Endodermal cell (in vitro differentiated cells): Measurements from ENCODE around the gene DUS1L. TPM values are rescaled to one million over a fixed set of nuclear protein-coding genes. Genes with fewer than 3 reads are reported as not detected.

ENCODE experiments used
- DNase-seq: peaks from one replicate; pipeline ENCODE4 v3.0.0-alpha.2; 2017
- H3K27ac ChIP-seq: 2 replicates; pipeline ENCODE4 v1.5.1; 2013; ENCODE audit warnings: mild to moderate bottlenecking, low read depth, low read length, moderate library complexity
- H3K27me3 ChIP-seq: 2 replicates; pipeline ENCODE4 v1.6.1; 2013; ENCODE audit warnings: mild to moderate bottlenecking, low read length, moderate library complexity; ENCODE audit not compliant: insufficient read depth, control insufficient read depth, poor library complexity, severe bottlenecking
- H3K36me3 ChIP-seq: 2 replicates; pipeline ENCODE4 v1.7.0; 2013; ENCODE audit warnings: mild to moderate bottlenecking, low read length, moderate library complexity; ENCODE audit not compliant: control insufficient read depth, insufficient read depth
- H3K4me1 ChIP-seq: one replicate; pipeline ENCODE4 v1.7.0; 2013; ENCODE audit warnings: low read length; ENCODE audit not compliant: control insufficient read depth, insufficient read depth
- H3K4me3 ChIP-seq: 2 replicates; pipeline ENCODE4 v1.5.1; 2013; ENCODE audit warnings: mild to moderate bottlenecking, low read length, moderate library complexity
- H3K9ac ChIP-seq: 2 replicates; pipeline ENCODE4 v1.6.1; 2013; ENCODE audit warnings: mild to moderate bottlenecking, low read length, moderate library complexity; ENCODE audit not compliant: poor library complexity, severe bottlenecking; ENCODE audit errors: extremely low read depth
- H3K9me3 ChIP-seq: 2 replicates; pipeline ENCODE4 v1.6.1; 2013; ENCODE audit warnings: mild to moderate bottlenecking, low read length, moderate library complexity; ENCODE audit not compliant: control insufficient read depth
- H3K27ac Mint-ChIP-seq: 2 replicates; pipeline ENCODE4 v1.8.0; 2020; ENCODE audit warnings: mixed read lengths
- H3K27me3 Mint-ChIP-seq: 2 replicates; pipeline ENCODE4 v1.8.0; 2021; ENCODE audit warnings: mild to moderate bottlenecking, mixed read lengths; ENCODE audit not compliant: insufficient read depth
- H3K36me3 Mint-ChIP-seq: 2 replicates; pipeline ENCODE4 v1.8.0; 2020; ENCODE audit warnings: low read depth, mixed read lengths
- H3K4me1 Mint-ChIP-seq: 2 replicates; pipeline ENCODE4 v1.8.0; 2020; ENCODE audit warnings: mixed read lengths
- H3K4me3 Mint-ChIP-seq: 2 replicates; pipeline ENCODE4 v1.8.0; 2020; ENCODE audit warnings: mild to moderate bottlenecking, moderate library complexity, mixed read lengths
- H3K9me3 Mint-ChIP-seq: 2 replicates; pipeline ENCODE4 v1.8.0; 2020; ENCODE audit warnings: mild to moderate bottlenecking, mixed read lengths
- WGBS, 2 experiments: methylation state at CpG; one replicate each; pipeline versions ENCODE4 v1.1.5 to v1.1.7; 2013; ENCODE audit warnings: missing lambda C conversion rate in 2 of 2, mixed read lengths in 1 of 2; ENCODE audit not compliant: insufficient coverage in 1 of 2, insufficient read length in 1 of 2; 5-methylcytosine and 5-hydroxymethylcytosine counted together
- total RNA-seq, 2 donors: library from RNA; stranded (reverse); fragmentation: NEBNext Ultra II Directional in 1 of 2; extraction: Animal tissue kit (Norgen Biotek cat#: 25700) in 1 of 2; gene quantifications; 2 replicates in 1 of 2; 3 replicates in 1 of 2; pipeline ENCODE4 v1.2.1, GENCODE V29; 2021
- TF ChIP-seq, protein P1 (sequence below): fragments of 200-600 bp; sonication (generic); conservative IDR thresholded peaks from 2 replicates; pipeline ENCODE4 v1.5.0; 2021; ENCODE audit warnings: antibody characterized with exemption, mild to moderate bottlenecking

DUS1L gene
- total RNA-seq, 2 donors from 2014 or later: 85.3 to 108 TPM

DNA sequence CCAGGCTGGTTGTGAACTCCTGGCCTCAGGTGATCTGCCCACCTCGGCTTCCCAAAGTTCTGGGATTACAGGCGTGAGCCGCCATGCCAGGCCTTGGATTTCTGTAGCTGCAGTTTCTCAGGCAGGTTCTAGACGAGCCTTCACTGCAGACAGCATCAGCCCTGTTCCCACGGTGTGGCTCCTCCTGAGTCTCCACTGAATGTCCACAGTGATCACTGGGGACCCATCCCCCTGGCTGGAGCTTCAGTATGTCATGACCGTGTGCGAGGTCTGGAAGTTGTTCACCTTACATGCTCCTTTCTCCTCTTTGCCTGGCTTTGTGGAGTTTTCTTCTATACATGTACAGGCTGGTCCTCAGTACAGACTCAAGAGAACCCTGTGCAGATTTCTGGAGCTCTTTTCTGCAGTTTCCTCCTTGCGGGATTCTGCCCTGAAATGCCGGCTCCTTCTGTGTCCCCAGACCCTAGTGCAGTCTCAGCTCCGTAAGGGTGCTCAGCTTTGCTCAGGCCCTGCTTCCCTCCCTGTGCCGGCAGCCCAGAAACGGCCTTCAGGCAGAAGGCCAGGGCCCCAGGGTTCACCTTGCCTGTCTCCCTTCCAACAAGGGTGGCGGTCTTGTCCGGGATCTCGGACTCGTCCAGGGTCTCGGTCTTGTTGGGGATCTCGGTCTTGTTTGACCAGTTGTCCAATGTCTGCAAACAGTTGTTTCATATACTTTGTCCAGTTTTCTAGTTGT is 46.7 kb upstream of the DUS1L start:
- peaks cover 50% of the 10 kb centered on the region for H3K36me3 Mint-ChIP-seq
- DNase-seq: no peak
- H3K9ac ChIP-seq: no peak overlapping the region
- 92 to 94% methylated on average over 17 to 18 of the region's 18 CpGs for WGBS, 2 experiments
- peaks cover 6% of the 10 kb centered on the region for H3K4me1 ChIP-seq
- H3K27ac Mint-ChIP-seq: no peak overlapping the region
- no peaks in the 10 kb centered on the region for H3K9me3 ChIP-seq
- H3K27me3 ChIP-seq: no peaks in the 10 kb centered on the region
- TF ChIP-seq, protein P1, sequence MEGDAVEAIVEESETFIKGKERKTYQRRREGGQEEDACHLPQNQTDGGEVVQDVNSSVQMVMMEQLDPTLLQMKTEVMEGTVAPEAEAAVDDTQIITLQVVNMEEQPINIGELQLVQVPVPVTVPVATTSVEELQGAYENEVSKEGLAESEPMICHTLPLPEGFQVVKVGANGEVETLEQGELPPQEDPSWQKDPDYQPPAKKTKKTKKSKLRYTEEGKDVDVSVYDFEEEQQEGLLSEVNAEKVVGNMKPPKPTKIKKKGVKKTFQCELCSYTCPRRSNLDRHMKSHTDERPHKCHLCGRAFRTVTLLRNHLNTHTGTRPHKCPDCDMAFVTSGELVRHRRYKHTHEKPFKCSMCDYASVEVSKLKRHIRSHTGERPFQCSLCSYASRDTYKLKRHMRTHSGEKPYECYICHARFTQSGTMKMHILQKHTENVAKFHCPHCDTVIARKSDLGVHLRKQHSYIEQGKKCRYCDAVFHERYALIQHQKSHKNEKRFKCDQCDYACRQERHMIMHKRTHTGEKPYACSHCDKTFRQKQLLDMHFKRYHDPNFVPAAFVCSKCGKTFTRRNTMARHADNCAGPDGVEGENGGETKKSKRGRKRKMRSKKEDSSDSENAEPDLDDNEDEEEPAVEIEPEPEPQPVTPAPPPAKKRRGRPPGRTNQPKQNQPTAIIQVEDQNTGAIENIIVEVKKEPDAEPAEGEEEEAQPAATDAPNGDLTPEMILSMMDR: no peak
- peaks cover 7% of the 10 kb centered on the region for H3K27me3 Mint-ChIP-seq
- peaks cover 6% of the 10 kb centered on the region for H3K36me3 ChIP-seq
- no peak overlapping the region for H3K4me3 Mint-ChIP-seq
- H3K4me1 Mint-ChIP-seq: peaks cover 14% of the 10 kb centered on the region
- H3K27ac ChIP-seq: no peak overlapping the region
- H3K9me3 Mint-ChIP-seq: no peaks in the 10 kb centered on the region
- no peak overlapping the region for H3K4me3 ChIP-seq

DNA sequence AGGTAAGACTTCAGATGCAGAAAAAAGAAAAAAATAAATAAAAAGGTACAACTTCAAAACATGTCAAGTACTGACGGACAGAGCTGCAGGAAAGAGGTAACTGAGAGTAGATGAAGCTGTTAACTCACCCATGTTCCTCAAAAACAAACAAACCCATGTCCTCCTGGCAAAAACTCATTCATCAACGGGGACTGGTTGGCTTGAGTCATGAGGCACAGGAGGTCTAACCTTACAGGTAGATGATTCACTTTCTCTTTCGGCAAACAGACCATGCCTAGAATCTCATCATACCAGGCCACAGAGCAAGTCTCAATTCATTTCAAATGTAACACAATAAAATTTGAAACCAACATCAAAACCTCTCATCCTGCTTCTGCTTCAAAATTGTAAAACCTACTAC is 44.7 kb upstream of the DUS1L start:
- DNase-seq: no peak
- Histone ChIP-seq H3K4me1 (peaks cover 8% of the 10 kb centered on the region), H3K9me3 (no peaks in the 10 kb centered on the region), H3K36me3 (peaks cover 6% of the 10 kb centered on the region), H3K4me3 (no peak overlapping the region), H3K27me3 (no peaks in the 10 kb centered on the region), H3K27ac (no peak overlapping the region), H3K9ac (no peak overlapping the region)
- H3K27me3 Mint-ChIP-seq: peaks cover 7% of the 10 kb centered on the region
- H3K4me3 Mint-ChIP-seq: no peak overlapping the region
- H3K4me1 Mint-ChIP-seq: peaks cover 15% of the 10 kb centered on the region
- no peaks in the 10 kb centered on the region for H3K9me3 Mint-ChIP-seq
- peaks cover 42% of the 10 kb centered on the region for H3K36me3 Mint-ChIP-seq
- WGBS, 2 experiments: 87 to 100% methylated on average over 2 to 3 of the region's 3 CpGs
- H3K27ac Mint-ChIP-seq: no peak overlapping the region
- TF ChIP-seq, protein P1: no peak

DNA sequence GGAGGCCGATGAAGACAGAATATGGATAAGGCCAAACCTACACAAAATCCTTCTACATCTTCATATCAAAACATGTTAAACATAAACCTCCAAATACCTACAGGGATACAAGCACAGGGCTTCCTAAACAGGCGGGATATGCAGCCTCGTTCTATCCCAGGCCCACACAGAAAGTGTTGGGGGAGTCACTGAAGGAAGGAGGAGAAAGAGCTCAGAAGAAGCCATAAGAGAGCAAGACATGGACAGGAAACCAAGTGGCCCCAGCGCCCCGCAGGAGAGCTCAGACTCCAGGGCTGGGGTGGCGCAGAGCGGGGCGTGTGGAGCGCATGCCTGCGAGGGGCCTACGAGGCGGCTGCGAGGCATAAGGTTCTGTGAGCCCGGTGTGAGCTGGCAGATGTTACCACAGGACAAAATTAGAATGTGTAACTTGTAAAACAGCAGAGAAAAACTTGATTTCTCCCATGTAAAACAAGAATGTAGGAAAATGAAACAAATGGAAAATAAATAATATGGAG is 43.4 kb upstream of the DUS1L start:
- TF ChIP-seq, protein P1: no peak
- WGBS, 2 experiments: 95 to 96% methylated on average over 14 of the region's 14 CpGs
- no peaks in the 10 kb centered on the region for H3K27me3 ChIP-seq
- H3K4me1 ChIP-seq: peaks cover 12% of the 10 kb centered on the region
- H3K9me3 ChIP-seq: no peaks in the 10 kb centered on the region
- Mint-ChIP-seq H3K36me3 (peaks cover 41% of the 10 kb centered on the region), H3K4me3 (no peak overlapping the region), H3K9me3 (no peaks in the 10 kb centered on the region), H3K4me1 (peaks cover 19% of the 10 kb centered on the region), H3K27me3 (peaks cover 7% of the 10 kb centered on the region), H3K27ac (no peak overlapping the region)
- no peak overlapping the region for H3K4me3 ChIP-seq
- no peak overlapping the region for H3K27ac ChIP-seq
- H3K9ac ChIP-seq: no peak overlapping the region
- H3K36me3 ChIP-seq: peaks cover 6% of the 10 kb centered on the region
- no peak for DNase-seq
